GM18505 (cell line): Measurements from ENCODE around the gene ZNF438.

Experiments
- ATAC-seq: cut with Tn5 transposase; IDR thresholded peaks from one replicate; pipeline ENCODE4 v1.9.1; 2021; ENCODE audit not compliant: unreplicated experiment
- POLR2A ChIP-seq: IDR thresholded peaks from 4 replicates; pipeline ENCODE4 v1.6.1; 2011; ENCODE audit warnings: borderline replicate concordance; ENCODE audit not compliant: insufficient read depth, insufficient read length; ENCODE audit errors: extremely low read depth

Gene ZNF438

GRCh38 chr10:30878920-30879319 is 152.7 kb downstream of the ZNF438 start:
- ATAC-seq = no peak
- TF ChIP-seq POLR2A = no peak

GRCh38 chr10:30877111-30877510 is 154.6 kb downstream of the ZNF438 start:
- no peak for TF ChIP-seq POLR2A
- ATAC-seq = no peak

GRCh38 chr10:30873411-30873810 is 158.3 kb downstream of the ZNF438 start:
- no peak for TF ChIP-seq POLR2A
- ATAC-seq = no peak

- TF ChIP-seq POLR2A = no peak
- ATAC-seq = no peak
Observed at GRCh38 chr10:30870896-30871295, 160.8 kb downstream of the ZNF438 start.

GRCh38 chr10:30869566-30869965 is 162.1 kb downstream of the ZNF438 start:
- no peak for TF ChIP-seq POLR2A
- no peak for ATAC-seq

GRCh38 chr10:30868611-30869010 is 163.1 kb downstream of the ZNF438 start:
- no peak for ATAC-seq

GRCh38 chr10:30866896-30867295 is 164.8 kb downstream of the ZNF438 start:
- no peak for TF ChIP-seq POLR2A
- no peak for ATAC-seq

More at GRCh38 chr10:30868611-30869010, 163.1 kb downstream of the ZNF438 start:
- no peak for TF ChIP-seq POLR2A

GRCh38 chr10:30865141-30865926 is 166.3 kb downstream of the ZNF438 start:
- no peak for TF ChIP-seq POLR2A
- no peak for ATAC-seq

GRCh38 chr10:30863516-30864210 is 168.0 kb downstream of the ZNF438 start:
- TF ChIP-seq POLR2A = no peak
- ATAC-seq = no peak

- ATAC-seq = no peak
- TF ChIP-seq POLR2A = no peak
Observed at GRCh38 chr10:30862486-30862885, 169.2 kb downstream of the ZNF438 start.

GRCh38 chr10:30861976-30862375 is 169.7 kb downstream of the ZNF438 start:
- TF ChIP-seq POLR2A = no peak
- ATAC-seq = no peak

GRCh38 chr10:30861221-30861620 is 170.4 kb downstream of the ZNF438 start:
- ATAC-seq = no peak
- no peak for TF ChIP-seq POLR2A

GRCh38 chr10:30858499-30858898 is 173.2 kb downstream of the ZNF438 start:
- ATAC-seq = no peak

GRCh38 chr10:30857803-30858202 is 173.9 kb downstream of the ZNF438 start:
- no peak for ATAC-seq
- TF ChIP-seq POLR2A = no peak

More at GRCh38 chr10:30858499-30858898, 173.2 kb downstream of the ZNF438 start:
- no peak for TF ChIP-seq POLR2A
